GM18951 (cell line): ENCODE data around the gene CHD1L.

Experiments
- POLR2A ChIP-seq: IDR thresholded peaks from 4 replicates; pipeline ENCODE4 v1.6.1; 2011; ENCODE audit warnings: mild to moderate bottlenecking; ENCODE audit not compliant: insufficient read length, insufficient read depth; ENCODE audit errors: extremely low read depth
- in situ Hi-C: fragments of 300-500 bp; cut with MboI; formaldehyde crosslinking; loops from one replicate; pipeline ENCODE4 v1.12.0; 2022; ENCODE audit warnings: low sequenced_read_pairs, mixed read lengths, inconsistent platforms; ENCODE audit not compliant: unreplicated experiment

CHD1L gene

GRCh38 chr1:147334292-147334691 is 91.8 kb downstream of the CHD1L start:
- no peak for TF ChIP-seq POLR2A
- in situ Hi-C loops, result no loop called here

DNA sequence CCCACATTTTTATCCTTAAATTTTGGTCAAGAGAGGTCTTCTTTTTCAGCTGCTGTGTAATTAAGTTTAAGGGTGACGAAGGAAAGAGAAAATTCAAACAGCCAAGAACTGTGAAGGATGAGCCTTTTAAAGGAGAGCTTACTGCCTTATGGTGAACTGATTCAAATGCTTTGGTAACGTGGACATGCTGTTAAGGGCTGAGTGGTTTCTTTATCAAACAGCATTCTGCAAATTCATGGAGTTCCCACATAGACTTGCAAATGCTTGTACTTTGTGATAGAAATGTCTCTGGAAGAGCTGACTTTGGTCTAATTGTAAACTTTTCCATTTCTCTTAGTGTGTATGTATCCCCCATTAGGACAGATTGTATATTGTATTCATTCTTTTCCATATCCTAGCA is 93.8 kb downstream of the CHD1L start:
- in situ Hi-C loops, result no loop called here
- no peak for TF ChIP-seq POLR2A

GRCh38 chr1:147337040-147337630 is 94.7 kb downstream of the CHD1L start:
- in situ Hi-C loops, result no loop called here
- TF ChIP-seq POLR2A, result no peak

DNA sequence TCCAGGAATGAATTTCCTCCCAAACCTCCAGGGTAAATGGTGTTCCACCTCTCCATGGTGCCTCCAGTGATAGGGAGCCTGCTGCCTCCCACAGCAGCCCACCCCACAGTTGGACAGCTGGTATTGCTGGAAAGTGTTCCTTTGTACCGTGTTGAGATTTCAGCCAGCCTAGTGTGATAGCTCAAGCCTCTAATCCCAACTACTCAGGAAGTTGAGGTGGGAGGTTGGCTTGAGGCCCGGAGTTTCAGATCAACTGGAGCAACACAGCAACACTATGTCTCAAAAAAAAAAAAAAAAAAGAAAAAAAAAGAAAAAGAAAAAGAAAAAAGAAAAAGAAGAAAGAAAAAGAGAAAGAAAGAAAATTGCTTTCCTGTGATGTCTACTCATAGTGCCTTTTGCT is 96.1 kb downstream of the CHD1L start:
- no peak for TF ChIP-seq POLR2A
- in situ Hi-C loops, result no loop called here

DNA sequence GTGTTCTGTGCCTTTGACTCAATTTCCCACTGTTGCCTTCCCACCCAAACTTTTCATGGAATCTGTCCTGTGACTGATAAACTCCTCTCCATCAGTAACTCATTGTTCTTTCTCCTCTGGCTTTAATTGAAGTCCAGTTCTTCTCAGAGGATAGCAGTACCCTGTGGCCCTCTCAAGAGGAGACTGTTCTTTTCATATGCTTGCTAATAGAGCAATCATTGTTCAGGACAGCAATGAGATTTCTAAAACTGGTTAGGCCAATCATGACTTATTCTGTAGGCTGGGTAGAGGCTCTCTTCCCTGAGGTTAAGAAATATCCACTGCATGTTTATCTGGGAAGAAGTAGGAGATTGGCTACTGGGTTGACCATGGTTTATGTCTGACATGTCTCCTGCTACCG is 98.8 kb downstream of the CHD1L start:
- TF ChIP-seq POLR2A, result no peak
- in situ Hi-C loops, result no loop called here
